HCT116 (cell line): Measurements from ENCODE around the gene CPEB1. TPM values are rescaled to one million over a fixed set of nuclear protein-coding genes. Genes with fewer than 3 reads are reported as not detected.

ENCODE experiments used
- ATAC-seq: fragments of 200-7000 bp; cut with Tn5 transposase; 2 replicates; pipeline ENCODE4 v1.9.1; 2020; ENCODE audit warnings: mild to moderate bottlenecking, moderate library complexity
- BruUV-seq: library from RNA; stranded (reverse); fragments of 400-500 nt; replicated peaks from 2 replicates; lab custom pipeline; 2021; lab: Mats Ljungman, UMichigan
- CTCF ChIA-PET: fragments of 300-600 bp; sonication (Branson Sonifier 250); formaldehyde crosslinking; loops from one replicate; lab custom pipeline; 2021; ENCODE audit warnings: antibody characterized with exemption; lab: Charles Lee
- POLR2A ChIA-PET: fragments of 300-600, 350-600 bp; sonication (Branson Sonifier 250); formaldehyde crosslinking; loops from one replicate; lab custom pipeline; 2021; ENCODE audit warnings: antibody characterized with exemption; lab: Charles Lee
- RAD21 ChIA-PET, 2 experiments: fragments of 300-600 bp; sonication (Branson Sonifier 250); formaldehyde crosslinking; loops; one replicate each; lab custom pipeline; 2023; ENCODE audit warnings: low total read pairs in 2 of 2; ENCODE audit not compliant: uncharacterized antibody in 2 of 2, unreplicated experiment in 2 of 2, low non-redundant PET in 1 of 2; lab: Charles Lee
- DNase-seq: peaks from one replicate; pipeline ENCODE4 v3.0.0-alpha.2; 2010; ENCODE audit warnings: low read depth, low spot score
- H2AFZ ChIP-seq: fragments of 200-600 bp; shearing (Covaris generic), sonication (generic); 2 replicates; pipeline ENCODE4 v1.6.1; 2017; ENCODE audit warnings: low read depth, mixed run types, mixed read lengths, antibody characterized with exemption, low read length; ENCODE audit not compliant: poor library complexity, severe bottlenecking
- H3K27ac ChIP-seq: 2 replicates; pipeline ENCODE4 v1.5.1; 2012; ENCODE audit warnings: low read depth, low read length
- H3K27me3 ChIP-seq: fragments of 200-600 bp; sonication (generic); 2 replicates; pipeline ENCODE4 v1.6.1; 2016; ENCODE audit warnings: mixed run types, low read length, mixed read lengths; ENCODE audit not compliant: insufficient read depth
- H3K36me3 ChIP-seq, 2 experiments: fragments of 200-500 bp in 1 of 2; fragments of 200-600 bp in 1 of 2; sonication (Bioruptor generic) in 1 of 2; sonication (generic) in 1 of 2; 2 replicates each; pipeline versions ENCODE4 v1.5.1 to v1.6.1; 2014 to 2016; ENCODE audit warnings: low read length in 2 of 2, inconsistent platforms in 1 of 2, mixed read lengths in 1 of 2, mixed run types in 1 of 2; ENCODE audit not compliant: insufficient read depth in 2 of 2, control insufficient read depth in 1 of 2
- H3K4me1 ChIP-seq, 2 experiments: fragments of 200-600 bp in 1 of 2; sonication (generic) in 1 of 2; 2 replicates each; pipeline versions ENCODE4 v1.5.1 to v1.6.1; 2012 to 2017; ENCODE audit warnings: low read length in 2 of 2, inconsistent platforms in 1 of 2, mild to moderate bottlenecking in 1 of 2, mixed read lengths in 1 of 2, mixed run types in 1 of 2, moderate library complexity in 1 of 2; ENCODE audit not compliant: insufficient read depth in 2 of 2, control insufficient read depth in 1 of 2
- H3K4me2 ChIP-seq: fragments of 200-600 bp; sonication (generic); 2 replicates; pipeline ENCODE4 v1.6.1; 2017; ENCODE audit warnings: mixed run types, low read length, mixed read lengths
- H3K4me3 ChIP-seq, 2 experiments: fragments of 200-600 bp in 1 of 2; sonication (generic) in 1 of 2; replicated peaks in 1 of 2; 2 replicates each; pipeline ENCODE4 v1.5.1; 2011 to 2016; ENCODE audit warnings: low read length in 2 of 2, control low read depth in 1 of 2, low read depth in 1 of 2, mild to moderate bottlenecking in 1 of 2, mixed read lengths in 1 of 2, mixed run types in 1 of 2
- H3K79me2 ChIP-seq: fragments of 200-600 bp; sonication (generic); 2 replicates; pipeline ENCODE4 v1.6.1; 2017; ENCODE audit warnings: mild to moderate bottlenecking, mixed run types, low read length, moderate library complexity, mixed read lengths; ENCODE audit not compliant: insufficient read depth
- H3K9ac ChIP-seq: fragments of 200-600 bp; sonication (generic); 2 replicates; pipeline ENCODE4 v1.6.1; 2016; ENCODE audit warnings: low read length, mixed read lengths
- H3K9me2 ChIP-seq: fragments of 200-600 bp; sonication (generic), shearing (Covaris generic); 2 replicates; pipeline ENCODE4 v1.6.1; 2017; ENCODE audit warnings: mixed run types, mild to moderate bottlenecking, moderate library complexity; ENCODE audit not compliant: insufficient read depth
- H3K9me3 ChIP-seq, 2 experiments: fragments of 200-500 bp in 1 of 2; fragments of 200-600 bp in 1 of 2; sonication (Bioruptor generic) in 1 of 2; sonication (generic) in 1 of 2; 2 replicates each; pipeline ENCODE4 v1.6.1; 2014 to 2017; ENCODE audit warnings: low read length in 2 of 2, mixed read lengths in 2 of 2, inconsistent platforms in 1 of 2, low read depth in 1 of 2, mild to moderate bottlenecking in 1 of 2, mixed run types in 1 of 2, moderate library complexity in 1 of 2; ENCODE audit not compliant: control insufficient read depth in 1 of 2, insufficient read depth in 1 of 2
- H4K20me1 ChIP-seq: fragments of 200-600 bp; sonication (generic), shearing (Covaris generic); 2 replicates; pipeline ENCODE4 v1.6.1; 2017; ENCODE audit warnings: mixed run types, mild to moderate bottlenecking, moderate library complexity; ENCODE audit not compliant: insufficient read depth
- CTCF ChIP-seq, 3 experiments: fragments of 200-600 bp in 1 of 3; sonication (generic) in 1 of 3; IDR thresholded peaks in 2 of 3; conservative IDR thresholded peaks in 1 of 3; 2 replicates each; pipeline ENCODE4 v1.5.1; 2012 to 2017; ENCODE audit warnings: low read depth in 2 of 3, low read length in 2 of 3, antibody characterized with exemption in 1 of 3, borderline replicate concordance in 1 of 3, control low read depth in 1 of 3, mild to moderate bottlenecking in 1 of 3, mixed read lengths in 1 of 3, mixed run types in 1 of 3, moderate library complexity in 1 of 3; ENCODE audit not compliant: insufficient read depth in 1 of 3
- POLR2A ChIP-seq: IDR thresholded peaks from 2 replicates; pipeline ENCODE4 v1.7.0; 2011; ENCODE audit warnings: borderline replicate concordance; ENCODE audit not compliant: insufficient read depth, insufficient read length; ENCODE audit errors: extremely low read depth
- POLR2AphosphoS5 ChIP-seq: IDR thresholded peaks from 2 replicates; pipeline ENCODE4 v1.6.1; 2011; ENCODE audit warnings: mild to moderate bottlenecking, low read depth, low read length, moderate library complexity
- RAD21 ChIP-seq: IDR thresholded peaks from 2 replicates; pipeline ENCODE4 v1.6.1; 2012; ENCODE audit warnings: low read depth, mild to moderate bottlenecking
- REST ChIP-seq: IDR thresholded peaks from 2 replicates; pipeline ENCODE4 v1.6.1; 2012; ENCODE audit warnings: low read depth
- SP1 ChIP-seq: IDR thresholded peaks from 2 replicates; pipeline ENCODE4 v1.6.1; 2012; ENCODE audit warnings: low read depth
- TCF7L2 ChIP-seq: IDR thresholded peaks from 2 replicates; pipeline ENCODE4 v1.7.0; 2011; ENCODE audit warnings: borderline replicate concordance, inconsistent platforms; ENCODE audit not compliant: insufficient read depth, insufficient read length; ENCODE audit errors: extremely low read depth
- ZBTB33 ChIP-seq: IDR thresholded peaks from 2 replicates; pipeline ENCODE4 v1.6.1; 2011; ENCODE audit warnings: mild to moderate bottlenecking, low read length, moderate library complexity; ENCODE audit not compliant: insufficient replicate concordance; ENCODE audit errors: extremely low read depth
- ZFX ChIP-seq: fragments of 450-650 bp; IDR thresholded peaks from 2 replicates; pipeline ENCODE4 v1.6.1; 2017
- intact Hi-C: fragments of 100-400 bp; cut with micrococcal nuclease; formaldehyde crosslinking; loops from 2 replicates; pipeline ENCODE4 v1.10.0; 2022
- total RNA-seq: library from RNA; stranded (reverse); gene quantifications from one replicate; pipeline ENCODE4 v1.2.1, GENCODE V29; 2021; ENCODE audit not compliant: unreplicated experiment

The CPEB1 gene
- total RNA-seq, 1 experiment from 2014 or later = not detected

GRCh38 chr15:82641129-82641798, 5.9 kb downstream of the CPEB1 start:
- H3K9me3 ChIP-seq = no peaks in the 10 kb centered on the region
- ATAC-seq (no peak), DNase-seq (no peak)
- H2AFZ ChIP-seq = no peak overlapping the region
- no peak overlapping the region for H3K4me3 ChIP-seq
- H3K9me2 ChIP-seq = no peaks in the 10 kb centered on the region
- no peak for TF ChIP-seq POLR2AphosphoS5
- TF ChIP-seq ZFX = no peak
- no peak for TF ChIP-seq TCF7L2
- TF ChIP-seq SP1 = no peak
- TF ChIP-seq RAD21 = no peak
- no peak for TF ChIP-seq ZBTB33
- TF ChIP-seq CTCF (IDR thresholded peaks at IDR 0.05 in 2 of 3, conservative IDR thresholded peaks at IDR 0.05 in 1 of 3; ENCODE audit: borderline replicate concordance in 1 of 3, insufficient read depth in 1 of 3, low read depth in 2 of 3, low read length in 2 of 3) = no peak
- no peak for TF ChIP-seq REST
- no peak for TF ChIP-seq POLR2A
- no peaks in the 10 kb centered on the region for H3K79me2 ChIP-seq
- ChIA-PET CTCF (no interaction called here), POLR2A (no interaction called here), RAD21 (no interaction called here)
- H3K4me1 ChIP-seq = 0 out of 4 replicates have a peak, but pooled peaks cover 0 to 7% of the 10 kb centered on the region in 2 experiments
- no peaks in the 10 kb centered on the region for H4K20me1 ChIP-seq
- H3K9ac ChIP-seq = no peak overlapping the region
- H3K27ac ChIP-seq = no peak overlapping the region
- no TSS peak for BruUV-seq
- no peaks in the 10 kb centered on the region for H3K36me3 ChIP-seq
- intact Hi-C loops = no loop called here
- H3K27me3 ChIP-seq = peaks cover 69% of the 10 kb centered on the region
- H3K4me2 ChIP-seq = no peak overlapping the region
